IMR-90 (cell line): ENCODE data around the gene ANKS4B. TPM values are rescaled to one million over a fixed set of nuclear protein-coding genes. Genes with fewer than 3 reads are reported as not detected.

Experiments
- ATAC-seq: fragments of 200-7000 bp; cut with Tn5 transposase; 2 replicates; pipeline ENCODE4 v1.9.1; 2020; ENCODE audit warnings: low read depth, mild to moderate bottlenecking, moderate library complexity
- BruUV-seq: library from RNA; stranded (reverse); fragments of 400-500 nt; replicated peaks from 2 replicates; lab custom pipeline; 2021; lab: Mats Ljungman, UMichigan
- CTCF ChIA-PET: fragments of 300-600 bp; formaldehyde crosslinking; extraction: SDS; loops from one replicate; lab custom pipeline; 2021; ENCODE audit warnings: antibody characterized with exemption; lab: Yijun Ruan, JAX
- POLR2A ChIA-PET: fragments of 300-600 bp; sonication (Branson Sonifier 250); formaldehyde crosslinking; loops from one replicate; lab custom pipeline; 2022; ENCODE audit warnings: antibody characterized with exemption; ENCODE audit not compliant: unreplicated experiment; lab: Charles Lee
- DNase-seq: peaks from one replicate; pipeline ENCODE4 v3.0.0; 2013
- H2AFZ ChIP-seq: replicated peaks from 2 replicates; pipeline ENCODE3; 2013; ENCODE audit warnings: low read length, mild to moderate bottlenecking; ENCODE audit not compliant: poor library complexity
- H2AK5ac ChIP-seq: 2 replicates; pipeline ENCODE4 v1.6.1; 2013; ENCODE audit warnings: low read depth, low read length, inconsistent platforms
- H2AK9ac ChIP-seq: replicated peaks from 2 replicates; pipeline ENCODE3; 2013; ENCODE audit warnings: mild to moderate bottlenecking, low read depth, low read length, moderate library complexity; ENCODE audit not compliant: poor library complexity
- H2BK120ac ChIP-seq: 2 replicates; pipeline ENCODE4 v1.6.1; 2013; ENCODE audit warnings: low read depth, low read length, inconsistent platforms
- H2BK15ac ChIP-seq: 3 replicates; pipeline ENCODE4 v1.6.1; 2013; ENCODE audit warnings: low read depth, low read length, inconsistent platforms
- H2BK20ac ChIP-seq: 2 replicates; pipeline ENCODE4 v1.6.1; 2013; ENCODE audit warnings: low read depth, mild to moderate bottlenecking, inconsistent platforms, low read length, moderate library complexity
- H2BK5ac ChIP-seq: 2 replicates; pipeline ENCODE4 v1.6.1; 2013; ENCODE audit warnings: mild to moderate bottlenecking, low read depth, low read length, inconsistent platforms; ENCODE audit not compliant: poor library complexity, severe bottlenecking
- H3K14ac ChIP-seq: replicated peaks from 2 replicates; pipeline ENCODE4 v1.6.1; 2013; ENCODE audit warnings: low read depth, low read length, inconsistent platforms
- H3K18ac ChIP-seq: 2 replicates; pipeline ENCODE4 v1.6.1; 2013; ENCODE audit warnings: low read depth, low read length, control low read depth
- H3K23ac ChIP-seq: 2 replicates; pipeline ENCODE4 v1.6.1; 2013; ENCODE audit warnings: low read depth, low read length, inconsistent platforms
- H3K27ac ChIP-seq: 2 replicates; pipeline ENCODE4 v1.5.1; 2013; ENCODE audit warnings: mild to moderate bottlenecking, control low read depth, low read length; ENCODE audit not compliant: insufficient read depth
- H3K27me3 ChIP-seq: 2 replicates; pipeline ENCODE4 v1.6.1; 2013; ENCODE audit warnings: low read length; ENCODE audit not compliant: control insufficient read depth, insufficient read depth
- H3K36me3 ChIP-seq: 2 replicates; pipeline ENCODE4 v1.6.1; 2013; ENCODE audit warnings: low read length, mixed read lengths; ENCODE audit not compliant: control insufficient read depth, insufficient read depth
- H3K4ac ChIP-seq: 2 replicates; pipeline ENCODE4 v1.6.1; 2013; ENCODE audit warnings: low read depth, low read length, inconsistent platforms
- H3K4me1 ChIP-seq: 2 replicates; pipeline ENCODE4 v1.6.1; 2013; ENCODE audit warnings: low read length, mixed read lengths; ENCODE audit not compliant: control insufficient read depth, insufficient read depth
- H3K4me2 ChIP-seq: 2 replicates; pipeline ENCODE4 v1.6.1; 2013; ENCODE audit warnings: low read depth, mild to moderate bottlenecking, control low read depth, low read length, moderate library complexity
- H3K4me3 ChIP-seq: 2 replicates; pipeline ENCODE4 v1.5.1; 2013; ENCODE audit warnings: low read depth, mild to moderate bottlenecking, control low read depth, low read length, moderate library complexity; ENCODE audit not compliant: insufficient read depth
- H3K56ac ChIP-seq: 2 replicates; pipeline ENCODE4 v1.6.1; 2013; ENCODE audit warnings: low read length, inconsistent platforms; ENCODE audit not compliant: insufficient read depth; ENCODE audit errors: extremely low read depth
- H3K79me1 ChIP-seq, 2 experiments: 2 replicates each; pipeline ENCODE4 v1.6.1; 2013; ENCODE audit warnings: low read length in 2 of 2, inconsistent platforms in 1 of 2, low read depth in 1 of 2
- H3K9ac ChIP-seq: 2 replicates; pipeline ENCODE4 v1.6.1; 2013; ENCODE audit warnings: low read depth, low read length, control low read depth
- H3K9me1 ChIP-seq: 2 replicates; pipeline ENCODE4 v1.6.1; 2013; ENCODE audit warnings: low read length, inconsistent platforms; ENCODE audit not compliant: insufficient read depth
- H3K9me3 ChIP-seq: 2 replicates; pipeline ENCODE4 v1.6.1; 2013; ENCODE audit warnings: low read length; ENCODE audit not compliant: control insufficient read depth, insufficient read depth
- H4K20me1 ChIP-seq: 2 replicates; pipeline ENCODE4 v1.6.1; 2013; ENCODE audit warnings: low read length, inconsistent platforms; ENCODE audit not compliant: insufficient read depth
- H4K5ac ChIP-seq: 2 replicates; pipeline ENCODE4 v1.6.1; 2013; ENCODE audit warnings: mild to moderate bottlenecking, low read depth, low read length, control low read depth
- H4K8ac ChIP-seq, 2 experiments: 2 replicates each; pipeline ENCODE4 v1.6.1; 2013; ENCODE audit warnings: low read depth in 2 of 2, low read length in 2 of 2, control low read depth in 1 of 2, inconsistent platforms in 1 of 2
- H4K91ac ChIP-seq: 2 replicates; pipeline ENCODE4 v1.6.1; 2013; ENCODE audit warnings: low read depth, low read length, inconsistent platforms; ENCODE audit not compliant: insufficient read depth
- RAD21 ChIP-seq: IDR thresholded peaks from 2 replicates; pipeline ENCODE4 v1.6.1; 2012; ENCODE audit warnings: low read length, improper control_type of control experiment
- RFX5 ChIP-seq: IDR thresholded peaks from 2 replicates; pipeline ENCODE4 v1.8.0; 2012; ENCODE audit warnings: low read depth, mild to moderate bottlenecking, low read length, moderate library complexity
- SMC3 ChIP-seq: fragments of 150-350 bp; IDR thresholded peaks from 2 replicates; pipeline ENCODE4 v1.6.1; 2016; ENCODE audit warnings: low read depth, mild to moderate bottlenecking, antibody characterized with exemption, low read length, moderate library complexity
- WGBS, 2 experiments: methylation state at CpG; one replicate each; pipeline versions ENCODE4 v1.1.5 to v1.1.7; 2013; ENCODE audit warnings: missing lambda C conversion rate in 2 of 2; ENCODE audit not compliant: insufficient read length in 1 of 2; ENCODE audit errors: extremely low coverage in 2 of 2; 5-methylcytosine and 5-hydroxymethylcytosine counted together
- dilution Hi-C: fragments of 300-500 bp; cut with HindIII; formaldehyde crosslinking; loops from one replicate; pipeline ENCODE4 v1.14.3; 2018; ENCODE audit warnings: low sequenced_read_pairs; ENCODE audit not compliant: unreplicated experiment
- in situ Hi-C: fragments of 300-500 bp; cut with MboI; formaldehyde crosslinking; loops from 3 replicates; pipeline ENCODE4 v1.14.3; 2019; ENCODE audit warnings: low sequenced_read_pairs, inconsistent platforms, mixed read lengths
- intact Hi-C: fragments of 100-400 bp; cut with micrococcal nuclease; formaldehyde crosslinking; loops from 2 replicates; pipeline ENCODE4 v1.10.0; 2022
- polyA plus RNA-seq, 3 experiments: library from polyadenylated mRNA; depleted of rRNA; stranded (reverse); fragments of >200 nt; gene quantifications; 2 replicates each; pipeline ENCODE4 v1.2.3, GENCODE V29; 2012; ENCODE audit warnings: low replicate concordance in 1 of 3
- total RNA-seq: library from RNA; depleted of rRNA; stranded (reverse); fragments of >200 nt; gene quantifications from 2 replicates; pipeline ENCODE4 v1.2.3, GENCODE V29; 2012
- TF ChIP-seq, protein P1 (sequence below): fragments of 150-350 bp; IDR thresholded peaks from 2 replicates; pipeline ENCODE4 v1.6.1; 2017; ENCODE audit warnings: mild to moderate bottlenecking, antibody characterized with exemption, low read length, low read depth

ANKS4B gene
- total and polyA plus RNA-seq, 2 of the 4 experiments (the other 2 are of a cell fraction): not detected

DNA sequence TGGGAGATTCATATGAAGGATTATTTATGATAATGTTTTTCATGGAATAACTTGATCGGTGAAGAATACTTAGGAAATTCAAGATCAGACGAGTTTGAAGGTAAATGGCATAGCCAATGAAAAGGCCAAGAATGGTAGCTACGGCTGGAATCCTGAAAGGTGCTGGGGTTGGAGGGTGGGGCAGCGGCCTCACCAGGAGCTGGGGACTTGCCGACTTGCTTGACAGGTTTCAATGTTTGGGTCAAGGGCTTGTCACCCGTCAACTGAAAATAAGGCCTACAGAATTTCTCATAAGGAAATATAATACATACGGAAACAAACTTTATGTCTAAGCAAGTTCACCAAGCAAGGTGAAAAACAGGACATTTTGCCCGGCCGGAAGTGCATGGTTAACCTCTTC lies 34.7 kb downstream of the ANKS4B start:
- dilution Hi-C loops: no loop called here
- no TSS peak for BruUV-seq

More for the DNA sequence above, 34.7 kb downstream of the ANKS4B start:
- H3K18ac ChIP-seq: no peak overlapping the region
- WGBS, 2 experiments: 79% methylated on average over 2 of the region's 9 CpGs; no CpG with 5 or more reads in 1 of the 2 experiments
- H3K23ac ChIP-seq: no peak overlapping the region
- no peak overlapping the region for H3K4ac ChIP-seq
- no peak overlapping the region for H2BK120ac ChIP-seq
- TF ChIP-seq SMC3 (no peak), RAD21 (no peak), RFX5 (no peak)
- TF ChIP-seq, protein P1, sequence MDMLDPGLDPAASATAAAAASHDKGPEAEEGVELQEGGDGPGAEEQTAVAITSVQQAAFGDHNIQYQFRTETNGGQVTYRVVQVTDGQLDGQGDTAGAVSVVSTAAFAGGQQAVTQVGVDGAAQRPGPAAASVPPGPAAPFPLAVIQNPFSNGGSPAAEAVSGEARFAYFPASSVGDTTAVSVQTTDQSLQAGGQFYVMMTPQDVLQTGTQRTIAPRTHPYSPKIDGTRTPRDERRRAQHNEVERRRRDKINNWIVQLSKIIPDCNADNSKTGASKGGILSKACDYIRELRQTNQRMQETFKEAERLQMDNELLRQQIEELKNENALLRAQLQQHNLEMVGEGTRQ: no peak
- DNase-seq (no peak), ATAC-seq (no peak)
- no peak overlapping the region for H3K14ac ChIP-seq
- no peak overlapping the region for H2BK15ac ChIP-seq
- no peak overlapping the region for H2AK5ac ChIP-seq
- H3K27me3 ChIP-seq: peaks cover 12% of the 10 kb centered on the region
- H3K4me2 ChIP-seq: no peak overlapping the region
- in situ Hi-C loops (no loop called here), intact Hi-C loops (no loop called here)
- no peaks in the 10 kb centered on the region for H4K20me1 ChIP-seq
- no peak overlapping the region for H2BK5ac ChIP-seq
- no peak overlapping the region for H4K8ac ChIP-seq
- H3K56ac ChIP-seq: no peak overlapping the region
- no peak overlapping the region for H4K91ac ChIP-seq
- H3K9me3 ChIP-seq: no peaks in the 10 kb centered on the region
- no peak overlapping the region for H2AK9ac ChIP-seq
- H3K9ac ChIP-seq: no peak overlapping the region
- no peaks in the 10 kb centered on the region for H3K79me1 ChIP-seq
- H2AFZ ChIP-seq: no peak overlapping the region
- ChIA-PET POLR2A (no interaction called here), CTCF (interaction anchor here (0.9 kb wide), 1 partner anchor 91 kb away, joined by 4 read pairs; no protein-coding TSS in a partner anchor)
- no peaks in the 10 kb centered on the region; the same call in 1 of the 2 replicates for H3K4me1 ChIP-seq
- no peak overlapping the region for H3K27ac ChIP-seq
- no peaks in the 10 kb centered on the region for H3K36me3 ChIP-seq
- H2BK20ac ChIP-seq: no peak overlapping the region
- no peaks in the 10 kb centered on the region for H3K9me1 ChIP-seq
- H4K5ac ChIP-seq: no peak overlapping the region
- H3K4me3 ChIP-seq: no peak overlapping the region
